Measurements from ENCODE around the gene CSNK2B.

CSNK2B gene

DNA sequence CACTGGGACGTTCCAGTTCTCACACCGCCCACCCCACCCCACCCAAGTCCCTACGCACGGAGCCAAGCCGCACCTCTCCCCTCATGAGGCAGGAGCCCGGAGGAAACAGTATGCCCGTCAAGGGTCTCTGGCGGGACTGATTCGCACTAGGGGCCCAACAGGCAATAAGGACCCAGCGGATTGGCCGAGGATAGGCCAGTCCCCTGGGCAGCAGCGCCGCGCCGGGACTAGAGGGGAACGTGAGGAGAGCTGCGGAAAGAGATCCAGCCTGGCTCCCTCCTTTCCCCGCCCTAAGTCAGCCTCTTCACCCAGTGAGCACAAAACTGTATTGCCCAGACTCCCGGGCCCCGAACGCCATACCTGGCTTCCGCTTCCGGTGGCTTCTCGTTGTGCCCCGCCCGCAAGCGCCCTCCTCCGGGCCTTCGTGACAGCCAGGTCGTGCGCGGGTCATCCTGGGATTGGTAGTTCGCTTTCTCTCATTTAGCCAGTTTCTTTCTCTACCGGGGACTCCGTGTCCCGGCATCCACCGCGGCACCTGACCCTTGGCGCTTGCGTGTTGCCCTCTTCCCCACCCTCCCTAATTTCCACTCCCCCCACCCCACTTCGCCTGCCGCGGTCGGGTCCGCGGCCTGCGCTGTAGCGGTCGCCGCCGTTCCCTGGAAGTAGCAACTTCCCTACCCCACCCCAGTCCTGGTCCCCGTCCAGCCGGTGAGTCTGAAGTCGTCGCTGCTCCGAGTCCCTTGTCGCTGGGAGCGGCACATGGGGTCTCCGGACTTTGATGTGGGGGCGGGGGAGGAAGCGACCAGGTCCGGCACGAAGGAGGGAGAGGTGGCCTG, at the start of gene CSNK2B:
Gene CSNK2B (plus strand): TSS at position 580 of the 836 bp plus-strand sequence. CDS start 752 bp downstream, outside the sequence.
- peak; percentile 93 for DNase-seq (ENCODE audit: low read depth)
- H3K4me3 ChIP-seq (ENCODE audit: low read depth, low read length): peak within 1 kb of the TSS; percentile 76
- TF ChIP-seq, protein P1, sequence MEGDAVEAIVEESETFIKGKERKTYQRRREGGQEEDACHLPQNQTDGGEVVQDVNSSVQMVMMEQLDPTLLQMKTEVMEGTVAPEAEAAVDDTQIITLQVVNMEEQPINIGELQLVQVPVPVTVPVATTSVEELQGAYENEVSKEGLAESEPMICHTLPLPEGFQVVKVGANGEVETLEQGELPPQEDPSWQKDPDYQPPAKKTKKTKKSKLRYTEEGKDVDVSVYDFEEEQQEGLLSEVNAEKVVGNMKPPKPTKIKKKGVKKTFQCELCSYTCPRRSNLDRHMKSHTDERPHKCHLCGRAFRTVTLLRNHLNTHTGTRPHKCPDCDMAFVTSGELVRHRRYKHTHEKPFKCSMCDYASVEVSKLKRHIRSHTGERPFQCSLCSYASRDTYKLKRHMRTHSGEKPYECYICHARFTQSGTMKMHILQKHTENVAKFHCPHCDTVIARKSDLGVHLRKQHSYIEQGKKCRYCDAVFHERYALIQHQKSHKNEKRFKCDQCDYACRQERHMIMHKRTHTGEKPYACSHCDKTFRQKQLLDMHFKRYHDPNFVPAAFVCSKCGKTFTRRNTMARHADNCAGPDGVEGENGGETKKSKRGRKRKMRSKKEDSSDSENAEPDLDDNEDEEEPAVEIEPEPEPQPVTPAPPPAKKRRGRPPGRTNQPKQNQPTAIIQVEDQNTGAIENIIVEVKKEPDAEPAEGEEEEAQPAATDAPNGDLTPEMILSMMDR (IDR thresholded peaks at IDR 0.05; ENCODE audit: control insufficient read depth, extremely low read depth, insufficient read depth): no peak

DNA sequence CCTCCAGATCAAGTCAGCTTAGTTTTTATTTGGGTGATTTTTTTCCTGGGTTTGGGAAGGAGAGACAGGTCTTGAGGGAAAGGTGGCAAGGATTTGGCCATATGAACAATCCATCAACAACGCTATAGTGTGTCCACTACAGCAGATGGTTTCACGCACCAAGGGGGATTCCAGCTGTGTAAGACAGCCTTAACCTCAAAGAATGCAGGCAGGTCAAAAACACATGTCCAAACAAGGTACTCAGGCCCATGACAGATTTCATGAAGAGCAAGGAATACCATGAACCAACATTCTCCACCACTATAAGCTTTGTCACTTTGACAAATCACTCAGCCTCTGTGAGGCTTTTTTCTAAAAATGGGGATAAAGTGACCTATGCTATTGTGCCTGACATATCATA, 48.9 kb upstream of the CSNK2B start:
- DNase-seq (ENCODE audit: low read depth): no peak
- TF ChIP-seq, protein P1 (IDR thresholded peaks at IDR 0.05; ENCODE audit: control insufficient read depth, extremely low read depth, insufficient read depth): no peak
- H3K4me3 ChIP-seq (ENCODE audit: low read depth, low read length): no peak overlapping the region

- TF ChIP-seq, protein P1 (IDR thresholded peaks at IDR 0.05; ENCODE audit: control insufficient read depth, extremely low read depth, insufficient read depth): no peak
- peak overlapping the region; percentile 99 for H3K4me3 ChIP-seq (ENCODE audit: low read depth, low read length)
- peak; percentile 97 for DNase-seq (ENCODE audit: low read depth)
These were observed 45.9 kb upstream of the CSNK2B start for GRCh38 chr6:31619805-31620585.

GRCh38 chr6:31620586-31621319, 45.1 kb upstream of the CSNK2B start, which contains the start of gene PRRC2A:
Gene PRRC2A, plus strand, starts transcription at chr6:31620715. Its CDS starts 2,075 bp downstream, at chr6:31622790.
- no peak for DNase-seq (ENCODE audit: low read depth)
- peak within 1 kb of the TSS; percentile 99 for H3K4me3 ChIP-seq (ENCODE audit: low read depth, low read length)
- TF ChIP-seq, protein P1 (IDR thresholded peaks at IDR 0.05; ENCODE audit: control insufficient read depth, extremely low read depth, insufficient read depth): no peak

- peak overlapping the region; percentile 99 for H3K4me3 ChIP-seq (ENCODE audit: low read depth, low read length)
- TF ChIP-seq, protein P1 (IDR thresholded peaks at IDR 0.05; ENCODE audit: control insufficient read depth, extremely low read depth, insufficient read depth): no peak
- DNase-seq (ENCODE audit: low read depth): no peak
These were observed 44.5 kb upstream of the CSNK2B start for GRCh38 chr6:31621320-31621939.

DNA sequence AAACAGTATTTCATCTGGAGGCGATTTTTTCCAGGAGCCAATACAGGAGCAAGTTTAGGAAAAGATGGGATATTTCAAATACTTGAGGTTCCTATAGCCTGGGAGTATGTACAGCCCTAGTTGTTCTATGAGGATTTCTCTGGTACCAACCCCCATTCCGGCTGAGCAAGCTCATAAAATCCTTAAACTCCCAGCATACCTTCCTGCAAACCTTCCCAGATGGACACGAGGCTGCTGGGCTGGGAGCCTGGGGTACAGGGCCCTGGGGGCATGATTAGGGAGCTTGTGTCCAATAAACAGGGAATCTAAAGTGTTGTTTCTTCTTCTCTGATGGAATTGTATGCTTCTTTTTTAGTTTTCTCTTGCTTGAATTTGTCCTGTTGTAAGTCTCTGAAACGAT, 43.9 kb upstream of the CSNK2B start:
- DNase-seq (ENCODE audit: low read depth): peak; percentile 70
- TF ChIP-seq, protein P1 (IDR thresholded peaks at IDR 0.05; ENCODE audit: control insufficient read depth, extremely low read depth, insufficient read depth): no peak
- peak overlapping the region; percentile 99 for H3K4me3 ChIP-seq (ENCODE audit: low read depth, low read length)

Measured in LNCaP clone FGC (cell line).